Hematopoietic multipotent progenitor cell treated with erythropoietin and hydrocortisone succinate and interleukin-3 and kit ligand, for 15 days (in vitro differentiated cells): Measurements from ENCODE around the gene SH3PXD2A.

Experiments
- DNase-seq: peaks from one replicate; pipeline ENCODE4 v3.0.0-alpha.2; 2015; ENCODE audit warnings: low spot score

SH3PXD2A gene

DNA sequence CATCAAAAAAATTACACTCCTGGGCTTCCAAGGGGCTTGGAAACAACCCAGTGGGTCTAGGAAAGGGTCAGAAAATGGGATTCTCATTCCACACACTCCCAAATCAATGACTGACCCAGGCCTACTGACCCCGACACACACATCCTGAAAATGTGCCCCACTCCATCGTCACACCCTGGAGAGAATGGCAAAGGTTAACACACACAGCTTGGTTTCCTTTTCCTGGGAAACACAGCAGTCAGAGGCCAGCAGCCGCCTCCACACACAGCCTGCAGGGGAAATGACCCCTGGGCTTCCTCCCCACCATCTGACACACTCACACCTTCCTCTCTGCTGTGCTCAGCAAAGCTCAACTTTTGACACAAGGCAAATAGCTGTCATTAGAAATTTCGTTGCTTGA lies 42.9 kb downstream of the SH3PXD2A start:
- no peak for DNase-seq

DNA sequence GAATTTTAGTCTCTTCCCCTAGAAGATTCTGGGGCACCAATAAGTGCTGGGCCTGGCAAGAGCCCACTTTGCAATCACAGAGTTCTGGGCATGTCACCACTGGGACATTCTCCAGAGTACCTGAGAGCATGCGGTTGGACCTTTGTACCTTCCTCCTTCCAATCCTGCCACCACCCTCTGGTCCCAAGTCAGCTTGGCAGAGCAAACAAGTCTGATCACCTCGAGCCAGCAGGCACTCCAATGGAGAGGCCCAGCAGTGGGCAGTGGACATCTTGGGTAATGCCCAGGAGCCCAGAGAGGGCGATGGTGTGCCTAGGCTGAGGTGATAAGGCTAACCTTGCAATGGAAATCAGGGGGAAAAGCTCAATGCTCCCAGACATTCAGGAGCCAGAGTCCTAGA lies 43.4 kb downstream of the SH3PXD2A start:
- no peak for DNase-seq

GRCh38 chr10:103811463-103811862 lies 43.9 kb downstream of the SH3PXD2A start:
- no peak for DNase-seq

DNA sequence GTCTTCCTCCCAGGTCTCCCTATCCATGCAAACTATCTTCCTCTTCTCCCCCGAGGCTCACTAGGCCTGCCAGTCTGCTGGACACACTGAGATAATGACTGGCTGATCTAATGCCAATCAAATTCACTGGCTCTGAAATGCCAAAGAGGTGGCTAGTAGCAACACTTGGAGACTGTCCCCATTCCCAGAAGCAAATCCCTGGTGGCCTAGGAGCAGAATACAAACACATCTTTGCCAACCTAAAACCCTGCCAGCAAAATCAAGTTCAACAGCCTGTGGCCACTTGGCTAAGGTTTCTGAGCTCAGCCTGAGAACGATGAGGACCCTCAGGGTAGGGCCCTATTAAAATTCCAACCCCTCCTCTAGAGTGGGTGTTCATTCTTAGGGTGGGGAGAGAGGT lies 46.6 kb downstream of the SH3PXD2A start:
- DNase-seq: no peak

DNA sequence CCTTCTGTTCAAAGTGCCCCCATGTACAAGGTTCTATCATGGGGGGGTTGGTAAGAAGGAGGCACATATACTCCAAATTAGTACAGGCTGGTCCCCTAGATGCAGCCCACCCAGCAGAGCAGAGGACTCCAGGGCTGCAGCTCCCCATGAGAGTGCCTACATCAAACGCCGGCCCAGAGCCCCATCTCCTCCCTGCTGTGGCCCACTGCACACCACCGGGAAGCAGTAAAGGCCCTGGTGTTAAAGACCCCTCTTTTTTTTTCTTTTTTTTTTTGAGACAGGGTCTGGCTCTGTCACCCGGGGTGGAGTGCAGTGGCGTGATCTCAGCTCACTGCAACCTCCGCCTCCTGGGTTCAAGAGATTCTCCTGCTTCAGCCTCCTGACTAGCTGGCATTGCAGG lies 47.4 kb downstream of the SH3PXD2A start:
- no peak for DNase-seq

DNA sequence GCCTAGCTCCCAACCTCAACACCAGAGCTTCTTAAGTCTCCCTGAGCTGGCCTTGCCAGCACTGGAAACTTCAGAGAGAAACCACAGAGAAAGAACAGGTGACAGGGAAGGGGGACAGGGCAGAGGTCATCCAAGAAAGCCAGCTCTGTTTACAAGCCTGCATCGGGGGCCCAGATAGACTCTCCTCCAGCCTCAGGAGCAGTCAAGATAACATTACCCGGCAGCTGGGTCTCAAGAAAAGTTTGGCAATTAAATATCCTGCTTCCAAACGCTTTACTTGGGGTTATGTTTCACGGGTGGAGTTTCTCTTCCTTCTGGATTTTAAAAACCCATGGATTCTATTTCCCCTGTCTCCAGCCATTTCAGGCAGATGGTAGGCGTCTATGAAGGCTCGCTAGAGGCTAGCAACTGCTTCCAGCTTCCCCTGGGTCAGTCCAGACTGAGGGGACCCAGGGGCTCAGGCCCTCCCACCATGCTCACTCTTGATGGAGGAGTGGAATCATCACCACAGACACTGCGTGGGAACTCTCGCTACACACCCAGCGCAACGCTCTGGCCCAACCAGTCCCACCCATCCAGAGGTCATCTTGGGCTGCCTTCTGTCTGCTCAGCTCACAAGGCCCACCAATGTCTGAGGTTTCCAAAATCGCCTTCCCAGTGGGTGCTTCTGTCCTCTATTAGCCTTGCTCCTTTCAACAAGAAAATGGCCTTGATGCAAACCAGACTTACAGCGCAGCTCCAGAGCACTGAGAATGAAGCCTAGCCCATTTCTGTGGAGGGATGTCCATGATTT lies 48.8 kb downstream of the SH3PXD2A start:
- DNase-seq: no peak

DNA sequence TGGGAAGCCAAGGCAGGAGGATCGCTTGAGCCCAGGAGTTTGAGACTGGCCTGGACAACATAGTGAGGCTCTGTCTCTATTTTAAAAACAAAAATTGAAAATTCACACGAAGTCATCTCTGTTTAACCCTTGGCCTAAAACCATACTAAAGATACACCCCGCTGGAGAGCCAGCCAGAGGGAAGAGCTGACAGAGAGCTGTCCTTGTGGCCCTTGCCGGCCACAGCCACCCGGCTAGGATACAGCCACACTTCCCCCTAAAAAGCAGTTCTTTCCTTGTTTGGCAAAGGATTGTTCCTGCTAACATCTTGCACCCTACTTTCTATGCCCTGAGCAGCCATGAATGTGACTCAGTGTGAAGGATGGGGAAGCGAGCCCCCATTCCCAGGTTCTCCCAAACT lies 49.6 kb downstream of the SH3PXD2A start:
- no peak for DNase-seq

- no peak for DNase-seq
These were observed 50.5 kb downstream of the SH3PXD2A start for GRCh38 chr10:103804871-103805270.

GRCh38 chr10:103803941-103804340 lies 51.4 kb downstream of the SH3PXD2A start:
- no peak for DNase-seq

GRCh38 chr10:103802637-103803353 lies 52.6 kb downstream of the SH3PXD2A start:
- no peak for DNase-seq

GRCh38 chr10:103802081-103802480 lies 53.3 kb downstream of the SH3PXD2A start:
- no peak for DNase-seq

GRCh38 chr10:103800789-103801540 lies 54.4 kb downstream of the SH3PXD2A start:
- no peak for DNase-seq

- DNase-seq: no peak
These were observed 55.3 kb downstream of the SH3PXD2A start for GRCh38 chr10:103800089-103800488.

GRCh38 chr10:103799341-103799740 lies 56.0 kb downstream of the SH3PXD2A start:
- DNase-seq: no peak

DNA sequence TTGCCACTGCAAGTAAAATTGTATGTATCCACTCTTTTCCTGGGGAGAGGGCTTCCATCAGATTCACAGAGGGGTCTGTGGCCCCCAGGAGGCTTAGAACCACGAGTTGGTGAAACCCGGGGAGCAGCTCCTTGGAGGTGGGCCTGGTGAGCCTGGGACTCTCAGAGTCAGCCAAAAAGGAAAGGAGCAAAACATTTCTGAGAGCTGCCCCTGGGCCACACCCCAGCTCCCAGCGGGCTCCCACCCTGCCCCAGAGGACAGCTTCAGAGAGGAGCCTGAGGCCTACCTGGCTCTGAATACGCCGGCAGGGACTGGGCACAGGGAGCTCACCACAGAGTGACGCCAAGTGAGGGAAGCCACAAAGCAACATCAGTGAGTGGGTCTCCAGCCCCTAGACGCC lies 56.9 kb downstream of the SH3PXD2A start:
- DNase-seq: no peak

- DNase-seq: no peak
These were observed 57.5 kb downstream of the SH3PXD2A start for GRCh38 chr10:103797857-103798256.

DNA sequence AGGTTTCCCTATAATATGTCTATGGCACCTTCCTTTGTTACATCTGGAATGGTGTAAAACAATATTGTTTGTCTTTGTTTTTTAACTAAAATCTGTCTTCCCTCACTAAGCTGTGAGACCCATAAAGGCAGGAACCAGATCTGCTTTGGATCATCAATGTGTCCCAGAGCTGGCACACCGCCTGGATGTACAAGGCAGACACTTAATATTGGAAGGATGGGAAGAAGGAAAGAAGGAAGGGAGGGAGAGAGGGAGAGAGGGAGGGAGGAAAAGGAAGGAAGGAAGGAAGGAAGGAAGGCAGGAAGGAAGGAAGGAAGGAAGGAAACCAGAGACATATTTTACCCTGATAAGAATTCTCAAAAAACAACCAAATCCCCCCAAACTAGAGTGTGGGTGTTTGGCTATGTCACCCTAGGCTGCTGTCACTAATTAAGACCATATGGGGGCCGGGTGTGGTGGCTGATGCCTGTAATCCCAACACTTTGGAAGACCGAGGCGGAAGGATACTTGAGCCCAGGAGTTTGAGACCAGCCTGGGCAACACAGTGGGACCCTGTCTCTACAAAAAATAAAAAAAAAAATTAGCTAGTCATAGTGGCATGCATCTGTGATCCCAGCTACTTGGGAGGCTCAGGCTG lies 59.6 kb downstream of the SH3PXD2A start:
- DNase-seq: no peak

GRCh38 chr10:103794996-103795395 lies 60.4 kb downstream of the SH3PXD2A start:
- no peak for DNase-seq

GRCh38 chr10:103793920-103794883 lies 61.2 kb downstream of the SH3PXD2A start:
- no peak for DNase-seq

DNA sequence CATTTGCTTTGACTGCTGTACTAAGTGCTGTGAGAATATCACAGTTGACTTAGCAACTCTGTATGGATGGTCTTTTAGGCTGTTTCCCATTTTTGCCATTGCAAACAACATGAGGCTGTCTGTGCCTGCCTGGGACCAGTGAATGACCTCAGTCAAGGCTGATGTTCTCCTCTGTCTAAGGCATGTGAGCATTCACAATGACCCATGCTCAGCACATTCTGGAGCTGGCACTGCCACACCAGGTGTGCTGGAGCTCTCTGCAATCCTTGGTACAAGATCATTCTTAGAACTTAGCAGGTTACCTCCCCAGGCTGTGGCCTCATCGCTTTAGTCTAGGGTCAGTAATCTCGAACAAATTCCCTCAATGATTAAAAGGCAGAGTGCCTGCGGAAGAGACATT lies 61.9 kb downstream of the SH3PXD2A start:
- no peak for DNase-seq

GRCh38 chr10:103792547-103792946 lies 62.8 kb downstream of the SH3PXD2A start:
- no peak for DNase-seq
